ENCODE measurements around the gene SLCO3A1.

GRCh38 chr15:92113832-92114231 is 260.3 kb downstream of the SLCO3A1 start:
- TF ChIP-seq CTCF (conservative IDR thresholded peaks at IDR 0.05; ENCODE audit: low read length): no peak
- TF ChIP-seq EZH2phosphoT487 (IDR thresholded peaks at IDR 0.05; ENCODE audit: borderline replicate concordance): no peak

Data from Loucy (cell line).